ENCODE measurements around the gene TMEM184A. TPM values are rescaled to one million over a fixed set of nuclear protein-coding genes. Genes with fewer than 3 reads are reported as not detected.

The TMEM184A gene
- polyA plus RNA-seq, 2 of the 4 experiments (the other 2 are of a cell fraction) = 14.3 to 18.4 TPM

DNA sequence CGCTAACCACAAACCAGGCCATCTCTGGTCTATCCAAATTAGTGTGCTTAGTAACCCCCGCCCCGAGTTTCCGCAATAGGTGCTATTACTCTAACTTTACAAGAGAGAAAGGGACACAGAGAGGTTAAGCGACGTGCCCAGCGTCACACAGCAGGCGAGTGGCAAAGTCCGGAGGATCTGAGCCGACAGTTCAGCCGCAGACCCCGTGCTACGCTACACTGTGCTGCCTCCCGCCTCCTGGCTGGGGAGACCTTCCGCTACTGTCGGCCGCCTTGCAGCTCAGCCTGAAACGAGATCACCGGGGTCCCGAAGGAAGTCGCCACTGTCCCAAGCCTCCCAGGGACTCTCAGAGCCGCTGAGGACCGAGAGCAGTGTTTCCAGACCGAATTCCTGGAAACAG is 52.6 kb downstream of the TMEM184A start:
- TF ChIP-seq, protein P1, sequence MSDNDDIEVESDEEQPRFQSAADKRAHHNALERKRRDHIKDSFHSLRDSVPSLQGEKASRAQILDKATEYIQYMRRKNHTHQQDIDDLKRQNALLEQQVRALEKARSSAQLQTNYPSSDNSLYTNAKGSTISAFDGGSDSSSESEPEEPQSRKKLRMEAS (IDR thresholded peaks at IDR 0.05) = no peak
- peak; percentile 82 for TF ChIP-seq ZFP36 (IDR thresholded peaks at IDR 0.05; ENCODE audit: borderline replicate concordance, partially characterized antibody)
- H3K4me2 ChIP-seq = peak overlapping the region; percentile 91
- peak overlapping the region; percentile 93 for H3K4me3 ChIP-seq
- ATAC-seq (no peak), FAIRE-seq (no peak), DNase-seq (ENCODE audit: low read depth in 1 of 2, low spot score in 1 of 2) (no peak)
- H3K9me3 ChIP-seq = no peaks in the 10 kb centered on the region
- peaks cover 49% of the 10 kb centered on the region for H3K4me1 ChIP-seq
- ChIA-PET CTCF (interaction anchor here (0.6 to 8.1 kb wide), 11 partner anchors 13 to 277 kb away, joined by 3 to 64 read pairs (median 4); partner anchors contain the start of gene TMEM184A), POLR2A (no interaction called here)
- peak overlapping the region; percentile 87 to 98 for H3K27ac ChIP-seq
- 16% methylated on average over 24 of the region's 24 CpGs for WGBS (ENCODE audit: missing lambda C conversion rate)

DNA sequence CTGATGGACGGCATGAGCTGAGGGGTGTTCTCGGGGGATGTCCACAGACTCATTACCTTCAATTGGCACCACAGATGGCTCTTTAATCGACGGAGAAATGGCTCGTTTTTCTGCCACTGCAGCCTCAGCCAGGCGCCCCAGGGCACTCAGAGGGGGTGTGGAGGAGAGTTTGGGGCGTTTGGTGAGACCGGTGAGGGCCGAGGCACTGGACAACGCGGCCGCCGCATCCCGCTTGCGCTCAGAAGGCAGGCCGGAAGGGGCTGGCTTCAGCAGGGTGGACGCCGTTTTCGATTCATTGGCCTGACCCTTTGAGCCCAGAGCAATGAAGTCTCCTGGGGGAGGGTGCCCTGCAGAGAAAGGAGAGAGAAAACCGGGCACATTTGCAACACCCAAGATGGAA is 53.2 kb downstream of the TMEM184A start:
- peaks cover 44% of the 10 kb centered on the region for H3K4me1 ChIP-seq
- no peak for DNase-seq (ENCODE audit: low read depth in 1 of 2, low spot score in 1 of 2)
- peak overlapping the region; percentile 93 for H3K4me3 ChIP-seq
- no peak for ATAC-seq
- H3K4me2 ChIP-seq = peak overlapping the region; percentile 91
- 73% methylated on average over 17 of the region's 20 CpGs for WGBS (ENCODE audit: missing lambda C conversion rate)
- TF ChIP-seq GATA3 (IDR thresholded peaks at IDR 0.05; ENCODE audit: borderline replicate concordance) (no peak), ZFP36 (IDR thresholded peaks at IDR 0.05; ENCODE audit: borderline replicate concordance, partially characterized antibody) (no peak), HOXB13 (CRISPR knock-in tag; IDR thresholded peaks at IDR 0.05; ENCODE audit: low read depth) (no peak), NPAS2 (CRISPR knock-in tag; IDR thresholded peaks at IDR 0.05; ENCODE audit: borderline replicate concordance) (no peak), POLR2A (IDR thresholded peaks at IDR 0.05; ENCODE audit: low read length) (no peak), CHD4 (IDR thresholded peaks at IDR 0.05; ENCODE audit: borderline replicate concordance) (no peak), CBX8 (IDR thresholded peaks at IDR 0.05) (no peak), RAD21 (conservative IDR thresholded peaks at IDR 0.05 in 1 of 2, IDR thresholded peaks at IDR 0.05 in 1 of 2) (no peak), SMC3 (IDR thresholded peaks at IDR 0.05) (no peak), ZSCAN20 (CRISPR knock-in tag; IDR thresholded peaks at IDR 0.05) (no peak), HOXB5 (CRISPR knock-in tag; IDR thresholded peaks at IDR 0.05) (no peak), EHF (CRISPR knock-in tag; IDR thresholded peaks at IDR 0.05) (no peak), HOXA7 (CRISPR knock-in tag; IDR thresholded peaks at IDR 0.05) (no peak)
- TF ChIP-seq, protein P2, sequence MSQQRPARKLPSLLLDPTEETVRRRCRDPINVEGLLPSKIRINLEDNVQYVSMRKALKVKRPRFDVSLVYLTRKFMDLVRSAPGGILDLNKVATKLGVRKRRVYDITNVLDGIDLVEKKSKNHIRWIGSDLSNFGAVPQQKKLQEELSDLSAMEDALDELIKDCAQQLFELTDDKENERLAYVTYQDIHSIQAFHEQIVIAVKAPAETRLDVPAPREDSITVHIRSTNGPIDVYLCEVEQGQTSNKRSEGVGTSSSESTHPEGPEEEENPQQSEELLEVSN (IDR thresholded peaks at IDR 0.05; ENCODE audit: borderline replicate concordance, low read depth) = no peak
- H3K27ac ChIP-seq = peak overlapping the region; percentile 87 to 98; a peak in 4 of 6 replicates
- no peaks in the 10 kb centered on the region for H3K9me3 ChIP-seq
- no peak for FAIRE-seq
- ChIA-PET CTCF (interaction anchor here (0.7 to 8.1 kb wide), 9 partner anchors 9 to 276 kb away, joined by 3 to 64 read pairs (median 4); no protein-coding TSS in a partner anchor), POLR2A (no interaction called here)

DNA sequence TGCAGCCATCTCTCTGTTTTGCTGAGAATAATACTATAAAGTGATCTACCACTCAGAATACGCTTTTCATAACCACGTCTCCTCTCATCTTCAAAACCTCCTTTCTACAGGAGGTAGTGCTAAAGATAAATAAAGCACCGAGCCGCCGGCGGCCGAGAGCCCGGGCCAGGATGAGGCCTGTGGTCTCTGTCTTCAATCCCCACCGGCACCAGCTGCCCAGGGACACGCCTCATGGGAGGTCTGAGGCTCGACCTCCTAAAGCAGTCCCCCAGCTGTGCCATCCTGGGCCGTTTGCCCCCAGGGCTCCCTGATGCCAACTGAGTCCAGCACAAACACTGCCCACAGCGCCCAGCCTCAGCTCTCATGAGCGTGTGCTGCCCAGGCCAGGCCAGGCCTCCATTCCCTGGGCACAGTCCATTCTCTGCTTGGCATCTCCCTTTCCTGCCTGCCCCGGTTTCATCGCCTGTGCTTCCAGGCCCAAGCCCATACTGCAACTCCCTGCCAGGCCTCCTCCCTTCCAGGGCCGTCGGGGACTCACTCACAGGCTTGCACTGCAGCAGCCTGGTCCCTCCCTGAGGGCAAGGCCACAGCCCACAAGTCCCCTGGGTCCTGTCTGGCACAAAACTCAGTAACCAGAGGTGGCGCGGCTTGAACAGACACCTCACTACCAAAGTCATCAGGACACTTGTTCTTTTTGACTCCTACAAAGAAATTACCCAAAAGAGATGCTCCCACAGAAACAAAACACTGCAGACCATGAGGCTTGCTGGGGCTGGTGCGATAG is 54.3 kb downstream of the TMEM184A start:
- H3K9me3 ChIP-seq = no peaks in the 10 kb centered on the region
- no peak overlapping the region for H3K4me3 ChIP-seq
- H3K27ac ChIP-seq = no peak overlapping the region
- ATAC-seq (no peak), FAIRE-seq (no peak), DNase-seq (ENCODE audit: low read depth in 1 of 2, low spot score in 1 of 2) (no peak)
- TF ChIP-seq HDAC2 (IDR thresholded peaks at IDR 0.05) (no peak), NFE2L2 (conservative IDR thresholded peaks at IDR 0.05; ENCODE audit: low read length) (no peak), ESRRA (IDR thresholded peaks at IDR 0.05; ENCODE audit: borderline replicate concordance, low read length) (no peak), RNF2 (IDR thresholded peaks at IDR 0.05; ENCODE audit: borderline replicate concordance, low read depth) (no peak), MYC (IDR thresholded peaks at IDR 0.05; ENCODE audit: borderline replicate concordance, low read length) (no peak), ZC3H11A (IDR thresholded peaks at IDR 0.05) (no peak)
- TF ChIP-seq, protein P3, sequence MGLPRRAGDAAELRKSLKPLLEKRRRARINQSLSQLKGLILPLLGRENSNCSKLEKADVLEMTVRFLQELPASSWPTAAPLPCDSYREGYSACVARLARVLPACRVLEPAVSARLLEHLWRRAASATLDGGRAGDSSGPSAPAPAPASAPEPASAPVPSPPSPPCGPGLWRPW (IDR thresholded peaks at IDR 0.05) = no peak
- TF ChIP-seq, protein P4, sequence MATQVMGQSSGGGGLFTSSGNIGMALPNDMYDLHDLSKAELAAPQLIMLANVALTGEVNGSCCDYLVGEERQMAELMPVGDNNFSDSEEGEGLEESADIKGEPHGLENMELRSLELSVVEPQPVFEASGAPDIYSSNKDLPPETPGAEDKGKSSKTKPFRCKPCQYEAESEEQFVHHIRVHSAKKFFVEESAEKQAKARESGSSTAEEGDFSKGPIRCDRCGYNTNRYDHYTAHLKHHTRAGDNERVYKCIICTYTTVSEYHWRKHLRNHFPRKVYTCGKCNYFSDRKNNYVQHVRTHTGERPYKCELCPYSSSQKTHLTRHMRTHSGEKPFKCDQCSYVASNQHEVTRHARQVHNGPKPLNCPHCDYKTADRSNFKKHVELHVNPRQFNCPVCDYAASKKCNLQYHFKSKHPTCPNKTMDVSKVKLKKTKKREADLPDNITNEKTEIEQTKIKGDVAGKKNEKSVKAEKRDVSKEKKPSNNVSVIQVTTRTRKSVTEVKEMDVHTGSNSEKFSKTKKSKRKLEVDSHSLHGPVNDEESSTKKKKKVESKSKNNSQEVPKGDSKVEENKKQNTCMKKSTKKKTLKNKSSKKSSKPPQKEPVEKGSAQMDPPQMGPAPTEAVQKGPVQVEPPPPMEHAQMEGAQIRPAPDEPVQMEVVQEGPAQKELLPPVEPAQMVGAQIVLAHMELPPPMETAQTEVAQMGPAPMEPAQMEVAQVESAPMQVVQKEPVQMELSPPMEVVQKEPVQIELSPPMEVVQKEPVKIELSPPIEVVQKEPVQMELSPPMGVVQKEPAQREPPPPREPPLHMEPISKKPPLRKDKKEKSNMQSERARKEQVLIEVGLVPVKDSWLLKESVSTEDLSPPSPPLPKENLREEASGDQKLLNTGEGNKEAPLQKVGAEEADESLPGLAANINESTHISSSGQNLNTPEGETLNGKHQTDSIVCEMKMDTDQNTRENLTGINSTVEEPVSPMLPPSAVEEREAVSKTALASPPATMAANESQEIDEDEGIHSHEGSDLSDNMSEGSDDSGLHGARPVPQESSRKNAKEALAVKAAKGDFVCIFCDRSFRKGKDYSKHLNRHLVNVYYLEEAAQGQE (IDR thresholded peaks at IDR 0.05) = no peak
- H3K4me1 ChIP-seq = peaks cover 32% of the 10 kb centered on the region
- 88% methylated on average over 21 of the region's 21 CpGs for WGBS (ENCODE audit: missing lambda C conversion rate)
- H3K4me2 ChIP-seq = peak overlapping the region; percentile 91; the same call in 2 of the 3 replicates
- POLR2A ChIA-PET = no interaction called here
- CTCF ChIA-PET = interaction anchor here (0.8 to 7.2 kb wide), 6 partner anchors 8 to 325 kb away, joined by 3 to 48 read pairs (median 4); partner anchors contain the start of gene TMEM184A

Data from A549 (cell line).